Measurements from ENCODE around the gene BCL11B. TPM values are rescaled to one million over a fixed set of nuclear protein-coding genes. Genes with fewer than 3 reads are reported as not detected.

BCL11B gene
- total RNA-seq, 1 donor from 2014 or later, result 96.0 TPM

DNA sequence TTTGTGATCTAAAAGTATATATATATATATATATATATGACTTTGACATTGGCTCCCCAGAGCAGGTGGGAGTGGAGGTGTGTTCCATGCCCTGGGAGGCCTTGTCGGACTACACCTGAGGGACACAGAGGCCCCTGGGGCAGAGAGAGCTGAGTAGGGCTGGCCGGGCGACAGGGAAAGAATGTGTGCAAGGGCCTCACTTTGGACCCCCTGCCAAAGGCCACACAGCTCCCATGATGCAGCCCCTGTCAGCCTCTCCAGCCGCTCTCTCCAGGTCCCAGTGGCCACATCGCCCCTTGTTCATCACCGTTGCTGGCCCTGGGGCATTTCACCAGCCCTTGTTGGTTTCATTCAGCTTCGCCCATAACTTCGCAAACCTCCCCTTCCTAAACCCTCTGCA, 123.9 kb downstream of the BCL11B start:
- intact Hi-C loops (cut with micrococcal nuclease), result no loop called here

- intact Hi-C loops (cut with micrococcal nuclease), result no loop called here
Measured at GRCh38 chr14:99147366-99147740, 124.6 kb downstream of the BCL11B start.

DNA sequence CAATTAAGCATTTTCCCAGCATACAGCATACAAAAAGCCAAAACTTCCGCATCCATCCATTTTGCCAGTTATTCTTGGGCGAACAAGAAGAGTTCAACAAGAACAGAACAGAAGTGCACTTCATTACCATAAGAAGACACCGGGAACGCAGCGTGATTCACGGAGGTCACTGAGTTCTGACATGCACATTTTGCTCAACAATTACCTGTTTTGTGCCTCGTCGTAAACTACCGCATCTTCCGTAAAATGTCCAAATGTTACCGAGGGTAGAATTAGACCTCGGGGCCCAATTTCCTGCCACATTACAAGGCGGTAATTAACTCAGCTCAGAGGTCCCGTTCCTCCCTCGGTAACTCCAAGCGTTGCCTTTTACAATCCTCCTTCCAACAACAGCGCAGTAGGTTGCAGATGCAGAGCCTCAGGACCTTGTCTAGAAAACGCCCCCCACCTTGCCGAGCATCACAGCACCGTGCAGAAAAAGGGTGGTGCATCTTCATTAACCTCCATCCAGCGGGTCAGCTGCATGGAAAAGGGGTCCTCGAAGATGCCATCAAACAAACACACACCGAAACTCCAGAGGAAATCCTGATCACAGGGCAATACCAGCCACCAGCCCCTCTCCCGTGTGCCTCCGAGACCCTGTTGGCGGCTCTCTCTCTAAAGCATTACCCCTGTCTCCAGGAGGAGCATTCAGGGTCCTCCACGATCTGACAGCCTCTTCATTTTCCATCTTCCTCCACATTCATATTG, 125.2 kb downstream of the BCL11B start:
- intact Hi-C loops (cut with micrococcal nuclease), result no loop called here

GRCh38 chr14:99145307-99145706, 126.7 kb downstream of the BCL11B start:
- intact Hi-C loops (cut with micrococcal nuclease), result no loop called here

- intact Hi-C loops (cut with micrococcal nuclease), result no loop called here
Measured at GRCh38 chr14:99143793-99144192, 128.2 kb downstream of the BCL11B start.

DNA sequence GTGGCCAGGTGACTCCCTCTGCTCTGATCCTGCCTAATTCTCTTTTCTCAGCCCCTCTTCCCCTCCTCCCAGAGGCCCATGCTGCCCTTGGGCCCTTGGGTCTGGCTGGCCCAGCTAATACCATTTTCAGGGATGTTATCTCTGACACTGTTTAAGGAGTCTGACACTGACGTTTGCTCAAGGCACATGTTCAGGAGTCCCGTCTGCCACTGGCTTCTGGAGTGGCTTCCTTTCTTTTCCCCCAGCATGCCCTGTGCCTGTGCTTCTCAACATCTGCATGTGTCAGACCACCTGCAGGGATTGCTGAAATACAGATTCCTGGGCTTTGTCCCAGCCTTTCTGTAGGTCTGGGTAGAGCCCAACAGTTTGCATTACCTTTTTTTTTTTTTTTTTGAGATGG, 128.9 kb downstream of the BCL11B start:
- intact Hi-C loops (cut with micrococcal nuclease), result no loop called here

DNA sequence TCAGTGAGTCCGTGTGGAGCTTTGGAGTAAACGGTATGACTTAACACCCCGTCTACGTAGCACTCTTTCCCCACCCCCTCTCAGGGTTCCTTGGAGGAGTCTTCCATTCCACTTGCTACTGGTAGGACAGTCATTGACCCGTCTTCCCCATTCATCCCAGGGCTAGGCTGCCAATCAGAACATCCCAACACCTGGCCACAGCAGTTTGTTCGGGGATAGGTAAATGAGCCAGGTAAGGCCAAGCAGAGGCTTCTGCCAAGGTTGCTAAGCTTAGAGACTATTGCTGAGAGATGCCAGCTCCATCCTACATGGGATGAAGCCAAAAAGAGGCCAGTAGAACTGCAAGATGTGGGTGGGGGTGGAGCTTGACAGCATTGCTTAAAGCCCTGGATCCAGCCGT, 130.8 kb downstream of the BCL11B start:
- intact Hi-C loops (cut with micrococcal nuclease), result no loop called here

- intact Hi-C loops (cut with micrococcal nuclease), result no loop called here
Measured at GRCh38 chr14:99138999-99139865, 132.8 kb downstream of the BCL11B start.

- intact Hi-C loops (cut with micrococcal nuclease), result no loop called here
Measured at GRCh38 chr14:99137913-99138571, 134.0 kb downstream of the BCL11B start.

DNA sequence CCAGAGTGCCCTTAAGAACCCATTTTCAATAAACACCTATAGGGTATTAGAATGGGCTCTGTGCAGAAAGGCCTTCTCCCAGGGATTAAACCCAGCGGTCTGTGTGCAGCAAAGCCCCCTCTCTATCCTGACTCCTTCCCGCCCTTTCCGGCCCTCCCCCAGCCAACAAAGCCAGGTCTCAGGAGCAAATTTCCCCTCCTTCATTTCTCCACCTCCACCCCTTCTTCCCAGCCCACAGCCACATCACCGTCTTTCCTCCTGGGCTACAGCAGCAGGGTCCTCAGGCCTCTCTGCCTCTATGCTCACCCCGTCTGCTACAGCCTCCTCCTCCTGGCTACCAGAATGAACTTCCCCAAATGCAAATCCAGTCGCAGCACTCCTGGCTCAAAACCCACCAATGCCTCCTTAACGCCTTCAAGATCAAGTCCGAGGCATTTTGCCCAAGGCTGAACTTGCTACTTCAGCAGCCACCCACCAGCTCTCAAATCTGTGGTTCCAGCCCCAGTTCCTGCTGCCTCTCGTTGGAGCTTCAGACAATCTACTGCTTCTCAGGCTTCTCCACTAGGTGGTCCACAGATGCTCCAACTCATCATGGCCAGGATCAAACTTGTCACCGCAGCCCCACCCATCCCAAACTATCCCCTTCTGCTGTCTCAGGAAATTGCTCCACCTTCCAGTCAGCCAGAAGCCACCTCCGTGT, 134.8 kb downstream of the BCL11B start:
- intact Hi-C loops (cut with micrococcal nuclease), result no loop called here

GRCh38 chr14:99136401-99136800, 135.6 kb downstream of the BCL11B start:
- intact Hi-C loops (cut with micrococcal nuclease), result no loop called here

- intact Hi-C loops (cut with micrococcal nuclease), result no loop called here
Measured at GRCh38 chr14:99136047-99136400, 136.0 kb downstream of the BCL11B start.

DNA sequence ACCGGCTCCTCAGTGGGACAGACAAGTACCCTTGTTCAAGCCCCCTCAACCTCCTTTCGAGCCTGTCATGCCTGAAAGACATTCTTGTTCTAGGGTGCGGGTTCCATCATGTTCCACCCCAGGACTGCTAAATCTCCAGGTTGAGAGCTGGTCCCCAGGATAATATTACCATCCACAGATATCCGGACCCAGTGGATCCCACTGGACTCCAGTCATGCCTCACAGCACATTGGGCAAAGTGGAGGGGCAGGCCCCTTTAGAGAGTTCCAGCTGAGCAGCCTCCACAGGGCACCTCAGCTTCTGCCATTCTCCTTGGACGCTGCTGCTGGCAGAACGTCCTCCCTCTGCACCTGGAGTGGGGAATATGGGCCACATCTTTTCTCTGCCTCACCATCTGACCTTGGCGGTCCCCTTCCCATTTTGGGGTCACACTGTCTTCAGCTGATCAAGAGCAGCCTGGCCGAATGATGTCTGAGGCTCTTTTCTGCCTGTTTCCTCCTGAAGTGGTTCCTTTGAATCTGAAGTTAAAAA, 137.4 kb downstream of the BCL11B start:
- intact Hi-C loops (cut with micrococcal nuclease), result no loop called here

DNA sequence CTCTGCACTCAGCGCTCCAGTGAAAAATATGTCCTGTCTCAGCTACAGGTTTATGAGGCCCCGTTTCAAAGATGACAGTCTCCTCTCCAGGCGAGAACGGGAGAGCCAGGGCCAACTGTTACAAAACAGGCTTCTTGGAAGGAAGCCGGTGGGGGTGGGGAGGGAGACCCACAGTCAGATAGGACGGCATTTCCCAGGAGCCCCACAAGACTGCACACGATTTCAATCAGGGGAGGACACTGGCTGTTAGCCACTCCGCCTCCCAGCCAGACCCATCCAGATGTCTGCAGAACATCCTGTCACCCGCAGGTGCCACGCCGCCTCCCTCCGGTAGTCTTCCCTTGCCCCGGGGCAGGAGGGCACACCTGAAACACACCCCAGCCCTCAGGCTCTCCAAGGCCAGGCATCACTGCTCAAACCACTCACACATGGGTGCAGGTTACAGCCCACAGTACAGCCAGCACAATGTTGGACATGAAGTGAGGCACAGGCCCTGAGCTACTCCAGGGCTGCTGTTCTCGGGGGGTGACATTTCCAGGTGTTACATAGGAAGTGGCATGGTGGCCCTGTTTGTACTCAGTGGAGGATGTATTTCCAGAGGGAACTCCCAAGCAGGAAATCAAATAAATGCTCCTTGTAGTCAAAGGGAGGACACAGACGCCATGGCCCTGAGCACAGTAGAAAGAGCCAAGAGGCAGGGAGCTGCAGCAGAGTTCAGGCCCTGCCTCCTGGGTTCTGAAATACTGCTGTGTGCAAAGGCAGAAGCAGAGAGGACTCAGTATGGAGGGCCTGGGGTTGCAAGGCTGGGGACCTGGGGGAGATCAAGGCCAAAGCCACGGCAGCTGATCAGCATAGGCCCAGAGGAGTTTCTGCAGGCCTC, 138.1 kb downstream of the BCL11B start:
- intact Hi-C loops (cut with micrococcal nuclease), result no loop called here

- intact Hi-C loops (cut with micrococcal nuclease), result no loop called here
Measured at GRCh38 chr14:99132821-99133635, 139.0 kb downstream of the BCL11B start.

- intact Hi-C loops (cut with micrococcal nuclease), result no loop called here
Measured at GRCh38 chr14:99131632-99132271, 140.2 kb downstream of the BCL11B start.

DNA sequence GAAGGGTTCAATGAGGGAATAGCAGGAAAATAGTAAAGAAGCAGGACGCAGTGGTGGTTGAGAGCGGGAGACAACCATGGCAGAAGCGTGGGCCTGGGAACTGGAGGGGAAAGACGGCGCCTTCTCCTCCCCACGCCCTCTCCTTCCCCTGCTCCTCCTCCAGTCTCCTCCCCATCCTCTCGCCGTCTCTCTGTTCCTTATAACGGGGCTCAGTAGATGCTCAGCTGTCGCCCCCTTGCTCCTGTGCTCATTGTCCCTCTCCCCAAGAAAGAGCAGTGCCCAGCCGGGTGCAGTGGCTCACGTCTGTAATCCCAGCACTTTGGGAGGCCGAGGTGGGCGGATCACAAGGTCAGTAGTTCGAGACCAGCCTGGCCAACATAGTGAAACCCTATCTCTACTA, 142.0 kb downstream of the BCL11B start:
- intact Hi-C loops (cut with micrococcal nuclease), result no loop called here

- intact Hi-C loops (cut with micrococcal nuclease), result no loop called here
Measured at GRCh38 chr14:99129211-99129696, 142.7 kb downstream of the BCL11B start.

DNA sequence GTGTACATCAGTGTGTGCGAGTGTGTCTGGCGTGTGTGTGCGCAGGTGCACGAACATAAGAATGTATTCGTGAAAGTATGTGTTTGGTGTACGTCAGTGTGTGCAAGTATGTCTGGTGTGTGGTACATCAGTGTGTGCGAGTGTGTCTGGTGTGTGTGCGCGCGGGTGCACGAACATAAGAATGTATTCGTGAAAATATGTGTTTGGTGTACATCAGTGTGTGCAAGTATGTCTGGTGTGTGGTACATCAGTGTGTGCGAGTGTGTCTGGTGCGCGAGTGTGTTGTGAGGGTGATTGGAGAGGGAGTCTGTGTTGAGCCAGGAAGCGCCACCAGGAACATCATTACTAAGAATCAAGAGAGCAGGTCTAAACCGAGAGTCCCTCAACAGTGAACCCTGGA, 143.8 kb downstream of the BCL11B start:
- intact Hi-C loops (cut with micrococcal nuclease), result no loop called here

All from T-helper 1 cell treated with Interleukin-12 subunit alpha and Interleukin-12 subunit beta and Interleukin-4 antibody, amounts not matched to agents 30 ng/mL and 1 ng/mL, for 36 hours (primary cell).